Measurements from ENCODE around the gene SLAIN2.

Gene SLAIN2

DNA sequence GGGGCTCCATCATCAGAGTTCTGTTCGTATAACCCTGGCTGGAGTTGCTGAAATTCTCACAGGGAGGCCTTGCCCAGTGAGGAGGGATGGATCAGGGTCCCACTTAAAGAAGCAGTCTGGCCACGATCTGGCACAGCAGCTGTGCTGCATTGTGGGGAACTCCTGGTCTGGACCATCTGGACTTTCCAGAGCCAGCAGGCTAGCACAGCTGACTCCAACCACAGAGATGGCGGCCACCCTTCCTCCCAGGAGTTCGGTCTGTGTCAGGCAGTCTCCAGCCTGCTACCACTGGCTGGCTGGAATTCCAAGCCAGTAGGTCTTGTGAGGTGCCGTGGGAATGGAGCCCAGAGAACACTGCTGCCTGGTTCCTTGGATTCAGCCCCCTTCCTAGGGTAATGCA, 62.0 kb downstream of the SLAIN2 start:
- TF ChIP-seq, protein P1, sequence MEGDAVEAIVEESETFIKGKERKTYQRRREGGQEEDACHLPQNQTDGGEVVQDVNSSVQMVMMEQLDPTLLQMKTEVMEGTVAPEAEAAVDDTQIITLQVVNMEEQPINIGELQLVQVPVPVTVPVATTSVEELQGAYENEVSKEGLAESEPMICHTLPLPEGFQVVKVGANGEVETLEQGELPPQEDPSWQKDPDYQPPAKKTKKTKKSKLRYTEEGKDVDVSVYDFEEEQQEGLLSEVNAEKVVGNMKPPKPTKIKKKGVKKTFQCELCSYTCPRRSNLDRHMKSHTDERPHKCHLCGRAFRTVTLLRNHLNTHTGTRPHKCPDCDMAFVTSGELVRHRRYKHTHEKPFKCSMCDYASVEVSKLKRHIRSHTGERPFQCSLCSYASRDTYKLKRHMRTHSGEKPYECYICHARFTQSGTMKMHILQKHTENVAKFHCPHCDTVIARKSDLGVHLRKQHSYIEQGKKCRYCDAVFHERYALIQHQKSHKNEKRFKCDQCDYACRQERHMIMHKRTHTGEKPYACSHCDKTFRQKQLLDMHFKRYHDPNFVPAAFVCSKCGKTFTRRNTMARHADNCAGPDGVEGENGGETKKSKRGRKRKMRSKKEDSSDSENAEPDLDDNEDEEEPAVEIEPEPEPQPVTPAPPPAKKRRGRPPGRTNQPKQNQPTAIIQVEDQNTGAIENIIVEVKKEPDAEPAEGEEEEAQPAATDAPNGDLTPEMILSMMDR (IDR thresholded peaks at IDR 0.05; ENCODE audit: insufficient read depth, low read depth, low read length, missing control alignments) = no peak
- DNase-seq (ENCODE audit: low read depth) = no peak
- H3K4me3 ChIP-seq (ENCODE audit: low read length) = no peak overlapping the region

- no peak for DNase-seq (ENCODE audit: low read depth)
- TF ChIP-seq, protein P1 (IDR thresholded peaks at IDR 0.05; ENCODE audit: insufficient read depth, low read depth, low read length, missing control alignments) = no peak
- H3K4me3 ChIP-seq (ENCODE audit: low read length) = no peak overlapping the region
Measured at GRCh38 chr4:48403779-48404178, 62.5 kb downstream of the SLAIN2 start.

- DNase-seq (ENCODE audit: low read depth) = peak; percentile 24
- H3K4me3 ChIP-seq (ENCODE audit: low read length) = no peak overlapping the region
- TF ChIP-seq, protein P1 (IDR thresholded peaks at IDR 0.05; ENCODE audit: insufficient read depth, low read depth, low read length, missing control alignments) = no peak
Measured at GRCh38 chr4:48405924-48406323, 64.6 kb downstream of the SLAIN2 start.

DNA sequence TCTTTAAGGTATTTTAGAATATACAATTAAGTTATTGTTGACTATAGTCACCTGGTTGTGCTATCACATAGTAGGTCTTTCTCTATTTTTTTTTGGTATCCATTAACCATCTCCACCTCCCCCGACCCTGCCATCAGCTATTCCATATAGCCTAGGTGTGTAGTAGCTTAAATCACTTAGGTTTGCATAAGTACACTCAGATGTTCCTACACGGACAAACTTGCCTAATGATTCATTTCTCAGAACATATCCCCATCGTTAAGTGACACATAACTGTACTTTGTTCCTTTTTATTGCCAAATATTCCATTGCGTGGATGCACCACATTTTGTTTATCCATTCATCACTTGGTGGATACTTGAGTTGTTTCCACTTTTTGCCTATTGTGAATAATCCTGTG, 67.9 kb downstream of the SLAIN2 start:
- H3K4me3 ChIP-seq (ENCODE audit: low read length) = no peak overlapping the region
- TF ChIP-seq, protein P1 (IDR thresholded peaks at IDR 0.05; ENCODE audit: insufficient read depth, low read depth, low read length, missing control alignments) = no peak
- peak; percentile 24 for DNase-seq (ENCODE audit: low read depth)

- H3K4me3 ChIP-seq (ENCODE audit: low read length) = no peak overlapping the region
- TF ChIP-seq, protein P1 (IDR thresholded peaks at IDR 0.05; ENCODE audit: insufficient read depth, low read depth, low read length, missing control alignments) = no peak
- DNase-seq (ENCODE audit: low read depth) = no peak
Measured at GRCh38 chr4:48410812-48411211, 69.5 kb downstream of the SLAIN2 start.

GRCh38 chr4:48420144-48420543, 78.8 kb downstream of the SLAIN2 start:
- DNase-seq (ENCODE audit: low read depth) = peak; percentile 21
- TF ChIP-seq, protein P1 (IDR thresholded peaks at IDR 0.05; ENCODE audit: insufficient read depth, low read depth, low read length, missing control alignments) = no peak
- no peak overlapping the region for H3K4me3 ChIP-seq (ENCODE audit: low read length)

DNA sequence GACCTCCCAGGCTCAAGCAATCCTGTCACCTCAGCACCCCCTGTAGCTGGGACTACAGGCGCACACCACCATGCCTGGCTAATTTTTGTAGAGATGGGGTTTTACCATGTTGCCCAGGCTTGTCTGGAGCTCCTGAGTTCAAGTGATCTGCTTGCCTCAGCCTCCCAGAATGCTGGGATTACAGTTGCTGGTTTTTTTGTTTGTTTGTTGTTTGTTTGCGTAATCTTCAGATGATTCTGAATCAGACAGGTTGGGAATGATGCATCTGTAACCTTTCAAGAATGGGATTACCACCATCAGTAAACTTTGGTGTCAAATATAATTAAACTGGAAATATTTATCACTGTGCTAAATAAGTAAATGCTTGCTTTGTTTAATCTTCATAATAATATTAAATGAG, 79.8 kb downstream of the SLAIN2 start:
- H3K4me3 ChIP-seq (ENCODE audit: low read length) = no peak overlapping the region
- DNase-seq (ENCODE audit: low read depth) = peak; percentile 64
- TF ChIP-seq, protein P1 (IDR thresholded peaks at IDR 0.05; ENCODE audit: insufficient read depth, low read depth, low read length, missing control alignments) = no peak

All from epithelial cell of esophagus (primary cell).